Skeletal muscle tissue (tissue), 4 donors: ENCODE measurements around the gene NEK7. TPM values are rescaled to one million over a fixed set of nuclear protein-coding genes. Genes with fewer than 3 reads are reported as not detected.
"Not testable (repeated sequence)": the region's sequence is repeated elsewhere in the genome, so short reads cannot be mapped to it uniquely, and the experiment has no call there.

ENCODE experiments used
- H3K27ac ChIP-seq: one replicate; pipeline ENCODE4 v1.7.0; 2013; ENCODE audit warnings: mild to moderate bottlenecking, low read depth, low read length, inconsistent platforms
- H3K27me3 ChIP-seq, 3 donors: one replicate each; pipeline ENCODE4 v1.7.0; 2013; ENCODE audit warnings: low read length in 3 of 3; ENCODE audit not compliant: control insufficient read depth in 3 of 3, insufficient read depth in 3 of 3
- H3K36me3 ChIP-seq, 3 donors: one replicate each; pipeline ENCODE4 v1.7.0; 2013; ENCODE audit warnings: low read length in 3 of 3; ENCODE audit not compliant: control insufficient read depth in 3 of 3, insufficient read depth in 3 of 3
- H3K4me1 ChIP-seq, 3 donors: one replicate each; pipeline ENCODE4 v1.7.0; 2013; ENCODE audit warnings: low read length in 3 of 3, mild to moderate bottlenecking in 3 of 3; ENCODE audit not compliant: control insufficient read depth in 3 of 3, insufficient read depth in 3 of 3
- H3K4me3 ChIP-seq, 3 donors: one replicate each; pipeline ENCODE4 v1.7.0; 2013; ENCODE audit warnings: low read length in 3 of 3
- H3K9ac ChIP-seq, 3 donors: one replicate each; pipeline ENCODE4 v1.7.0; 2013; ENCODE audit warnings: low read length in 3 of 3, mild to moderate bottlenecking in 3 of 3, moderate library complexity in 2 of 3, low read depth in 1 of 3
- H3K9me3 ChIP-seq, 3 donors: one replicate each; pipeline ENCODE4 v1.7.0; 2013; ENCODE audit warnings: low read length in 3 of 3; ENCODE audit not compliant: control insufficient read depth in 3 of 3
- total RNA-seq: library from RNA; depleted of rRNA; stranded (reverse); fragments of >200 nt; gene quantifications from one replicate; pipeline ENCODE4 v1.2.3, GENCODE V29; 2014
- donor health status: Osteomylitis.

NEK7 gene
- total RNA-seq, 1 donor from 2014 or later: 52.7 TPM

- no peaks in the 10 kb centered on the region for H3K36me3 ChIP-seq
- no peak overlapping the region for H3K27ac ChIP-seq
- peaks cover 10 to 16% (median 13%) of the 10 kb centered on the region in 3 donors for H3K4me1 ChIP-seq
- H3K4me3 ChIP-seq: no peak overlapping the region
- H3K9ac ChIP-seq: no peak overlapping the region
- no peaks in the 10 kb centered on the region for H3K27me3 ChIP-seq
- no peaks in the 10 kb centered on the region for H3K9me3 ChIP-seq
These were observed 26.8 kb downstream of the NEK7 start for GRCh38 chr1:198183605-198184004.

- H3K9ac ChIP-seq: no peak overlapping the region
- peaks cover 8 to 13% (median 10%) of the 10 kb centered on the region in 3 donors for H3K4me1 ChIP-seq
- H3K4me3 ChIP-seq: no peak overlapping the region
- H3K36me3 ChIP-seq: no peaks in the 10 kb centered on the region
- H3K27me3 ChIP-seq: no peaks in the 10 kb centered on the region
- H3K27ac ChIP-seq: no peak overlapping the region
- H3K9me3 ChIP-seq: no peaks in the 10 kb centered on the region
These were observed 27.7 kb downstream of the NEK7 start for GRCh38 chr1:198184516-198184915.

- Histone ChIP-seq H3K4me3 (no peak overlapping the region), H3K9ac (no peak overlapping the region), H3K4me1 (peaks cover 5 to 10% (median 6%) of the 10 kb centered on the region in 3 donors), H3K27ac (no peak overlapping the region), H3K27me3 (no peaks in the 10 kb centered on the region), H3K9me3 (no peaks in the 10 kb centered on the region), H3K36me3 (no peaks in the 10 kb centered on the region)
These were observed 28.3 kb downstream of the NEK7 start for GRCh38 chr1:198185146-198185545.

GRCh38 chr1:198185759-198186158, 29.0 kb downstream of the NEK7 start:
- no peak overlapping the region for H3K4me3 ChIP-seq
- no peaks in the 10 kb centered on the region for H3K36me3 ChIP-seq
- no peaks in the 10 kb centered on the region for H3K27me3 ChIP-seq
- H3K9ac ChIP-seq: no peak overlapping the region
- no peak overlapping the region for H3K27ac ChIP-seq
- peaks cover 5 to 10% (median 6%) of the 10 kb centered on the region in 3 donors for H3K4me1 ChIP-seq
- no peaks in the 10 kb centered on the region for H3K9me3 ChIP-seq

DNA sequence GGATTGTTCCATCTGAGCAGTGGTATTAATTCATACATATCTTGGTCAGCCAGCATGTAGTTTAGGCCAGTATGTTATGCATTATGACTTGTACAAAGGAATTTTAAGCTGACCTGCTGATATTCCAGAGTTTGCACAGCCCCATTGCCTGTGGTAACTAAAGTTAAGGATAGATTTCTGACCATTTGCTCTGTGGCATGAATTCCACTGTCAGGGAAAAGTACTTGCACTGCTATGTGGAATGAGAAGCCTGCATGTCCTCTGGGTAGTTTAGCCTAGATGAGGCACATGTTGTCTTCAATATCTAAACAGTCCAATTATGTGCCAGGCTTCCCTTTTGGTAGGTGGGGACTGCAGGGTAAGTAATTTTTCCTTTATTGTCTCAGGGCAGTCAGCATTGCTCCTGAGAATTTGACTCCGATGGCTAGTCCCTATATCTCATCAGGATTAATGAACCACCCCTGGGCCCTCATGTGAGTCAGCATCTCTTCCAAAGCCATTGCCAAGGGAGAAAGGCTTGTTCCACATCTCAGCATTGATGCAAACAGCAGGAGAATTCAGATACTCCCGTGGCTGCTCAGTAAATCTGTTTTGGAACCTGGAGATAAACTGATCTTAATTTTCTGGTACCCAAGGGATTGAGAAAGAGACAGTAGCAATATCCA, 30.2 kb downstream of the NEK7 start:
- no peaks in the 10 kb centered on the region for H3K27me3 ChIP-seq
- H3K9me3 ChIP-seq: no peaks in the 10 kb centered on the region
- peaks cover 5 to 10% (median 6%) of the 10 kb centered on the region in 3 donors for H3K4me1 ChIP-seq
- no peak overlapping the region for H3K4me3 ChIP-seq
- H3K27ac ChIP-seq: no peak overlapping the region
- no peaks in the 10 kb centered on the region for H3K36me3 ChIP-seq
- H3K9ac ChIP-seq: no peak overlapping the region

DNA sequence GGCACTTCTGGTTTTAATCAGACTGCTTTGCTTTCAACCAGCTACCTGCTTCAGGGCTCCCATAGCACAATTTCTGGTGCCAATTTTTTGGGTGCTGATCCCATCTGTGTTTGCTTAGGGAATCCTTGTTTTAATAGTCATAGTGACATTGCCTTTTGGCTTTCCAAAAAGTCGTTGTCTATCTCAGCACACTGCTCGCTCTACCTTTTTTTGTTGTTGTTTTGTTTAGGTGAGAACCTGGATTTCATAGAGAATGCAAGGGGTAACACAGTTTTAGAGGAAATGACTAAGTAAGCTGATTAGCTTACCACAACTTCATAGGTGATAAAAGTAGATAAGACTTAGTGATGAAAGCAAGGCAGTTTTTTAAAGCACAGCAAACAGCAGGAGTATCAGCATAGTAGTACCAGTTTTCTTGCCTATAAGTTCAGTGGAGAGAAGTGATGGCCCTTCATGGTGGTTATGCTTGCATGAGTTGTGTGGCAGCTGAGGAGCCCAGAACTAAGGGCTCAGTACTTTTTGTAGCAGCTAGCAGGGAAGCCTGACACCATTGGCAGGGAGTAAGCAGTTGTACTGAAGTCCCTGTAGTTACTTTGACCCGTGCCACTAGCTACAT, 31.3 kb downstream of the NEK7 start:
- Histone ChIP-seq H3K4me1 (peaks cover 5 to 10% (median 6%) of the 10 kb centered on the region in 3 donors), H3K4me3 (no peak overlapping the region), H3K36me3 (no peaks in the 10 kb centered on the region), H3K27ac (no peak overlapping the region), H3K9me3 (no peaks in the 10 kb centered on the region), H3K9ac (no peak overlapping the region), H3K27me3 (no peaks in the 10 kb centered on the region)

DNA sequence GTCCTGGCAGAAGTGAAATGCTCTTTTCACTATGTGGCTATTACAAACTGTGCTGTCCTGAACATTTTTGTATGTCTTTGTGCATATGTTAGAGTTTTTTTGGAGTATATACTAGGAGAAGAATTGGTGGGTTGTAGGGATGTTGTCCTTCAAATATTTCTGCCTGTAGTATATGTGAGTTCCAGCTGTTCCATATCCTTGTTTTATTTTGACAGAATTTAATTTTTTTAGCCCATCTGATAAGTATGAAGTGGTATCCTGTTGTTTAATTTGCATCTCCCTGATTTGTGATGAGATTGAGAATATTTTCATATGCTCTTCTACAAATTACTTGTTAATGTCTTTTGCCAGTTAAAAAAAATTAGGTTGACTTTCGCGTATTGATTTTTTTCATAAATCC, 34.3 kb downstream of the NEK7 start:
- no peaks in the 10 kb centered on the region for H3K9me3 ChIP-seq
- H3K36me3 ChIP-seq: no peaks in the 10 kb centered on the region
- no peak overlapping the region for H3K4me3 ChIP-seq
- no peaks in the 10 kb centered on the region for H3K27me3 ChIP-seq
- H3K4me1 ChIP-seq: peaks cover 0 to 10% (median 2%) of the 10 kb centered on the region in 3 donors
- H3K9ac ChIP-seq: no peak overlapping the region
- no peak overlapping the region for H3K27ac ChIP-seq

GRCh38 chr1:198193871-198194270, 37.1 kb downstream of the NEK7 start:
- H3K9me3 ChIP-seq, H3K27ac ChIP-seq, H3K4me3 ChIP-seq, H3K36me3 ChIP-seq, H3K9ac ChIP-seq, H3K27me3 ChIP-seq, H3K4me1 ChIP-seq: not testable (repeated sequence)

DNA sequence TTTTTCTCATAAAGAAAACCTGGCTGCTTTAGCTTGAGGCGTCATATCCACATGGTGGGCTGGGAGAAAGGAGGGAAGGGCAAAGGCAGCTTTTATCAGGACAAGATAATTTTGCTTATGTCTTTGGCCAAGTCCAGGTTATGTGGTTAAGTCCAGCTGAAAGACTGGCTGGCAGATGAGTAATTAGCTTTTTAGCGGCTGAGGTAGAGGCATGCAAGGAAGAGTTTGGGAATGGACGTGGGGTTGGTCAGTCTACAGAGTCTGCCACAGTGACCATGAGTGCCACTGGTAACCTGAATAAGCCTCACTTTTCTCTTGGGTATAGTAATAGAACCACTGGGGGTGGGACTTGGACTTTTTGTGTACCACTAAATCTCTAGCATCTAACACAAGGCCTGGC, 39.8 kb downstream of the NEK7 start:
- H3K36me3 ChIP-seq: no peaks in the 10 kb centered on the region
- no peak overlapping the region for H3K4me3 ChIP-seq
- peaks cover 5 to 23% (median 9%) of the 10 kb centered on the region in 3 donors for H3K4me1 ChIP-seq
- H3K9ac ChIP-seq: no peak overlapping the region
- H3K9me3 ChIP-seq: no peaks in the 10 kb centered on the region
- H3K27ac ChIP-seq: no peak overlapping the region
- no peaks in the 10 kb centered on the region for H3K27me3 ChIP-seq

DNA sequence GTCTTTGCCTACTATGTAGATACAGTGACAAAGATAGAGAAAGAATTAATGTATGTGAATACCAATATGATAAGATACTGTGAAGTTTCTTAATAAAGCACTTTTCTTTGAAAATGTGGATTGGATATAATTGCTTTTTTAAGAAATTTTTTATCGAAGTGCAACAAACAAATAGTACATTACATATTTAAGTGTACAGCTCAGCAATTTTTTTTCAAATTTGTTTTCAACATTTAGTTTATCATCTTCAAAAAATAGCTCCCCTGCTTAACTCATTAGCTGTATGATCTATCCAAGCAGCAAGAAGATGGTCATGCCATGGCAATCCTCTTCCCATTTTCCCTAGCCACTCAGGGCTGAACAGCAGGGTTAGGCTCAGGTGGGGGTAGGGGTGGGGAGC, 40.5 kb downstream of the NEK7 start:
- H3K9me3 ChIP-seq: no peaks in the 10 kb centered on the region
- no peak overlapping the region for H3K9ac ChIP-seq
- H3K27ac ChIP-seq: no peak overlapping the region
- H3K36me3 ChIP-seq: no peaks in the 10 kb centered on the region
- H3K4me3 ChIP-seq: no peak overlapping the region
- H3K27me3 ChIP-seq: no peaks in the 10 kb centered on the region
- H3K4me1 ChIP-seq: peaks cover 6 to 24% (median 16%) of the 10 kb centered on the region in 3 donors
